Sigmoid colon (tissue), 7 donors: ENCODE measurements around the gene TFIP11. TPM values are rescaled to one million over a fixed set of nuclear protein-coding genes. Genes with fewer than 3 reads are reported as not detected.

Source experiments
- DNase-seq: peaks from one replicate; pipeline ENCODE4 v3.0.0-alpha.2; 2019
- H3K27ac ChIP-seq, 4 donors: fragments of 200-600 bp; sonication (generic); one replicate each; pipeline ENCODE4 v1.5.1; 2016 to 2019; ENCODE audit warnings: mild to moderate bottlenecking in 1 of 4
- H3K27me3 ChIP-seq, 3 donors: fragments of 200-600 bp; sonication (generic); one replicate each; pipeline ENCODE4 v1.5.1; 2019; ENCODE audit warnings: mild to moderate bottlenecking in 1 of 3
- H3K36me3 ChIP-seq, 4 donors: fragments of 200-600 bp; sonication (generic); one replicate each; pipeline ENCODE4 v1.5.1; 2016 to 2019
- H3K4me1 ChIP-seq, 4 donors: fragments of 200-600 bp; sonication (generic); one replicate each; pipeline ENCODE4 v1.5.1; 2017 to 2019
- H3K4me3 ChIP-seq, 4 donors: fragments of 200-600 bp; sonication (generic); one replicate each; pipeline ENCODE4 v1.5.1; 2017 to 2019; ENCODE audit warnings: mild to moderate bottlenecking in 2 of 4, moderate library complexity in 1 of 4
- H3K9me3 ChIP-seq, 4 donors: fragments of 200-600 bp in 3 of 4; sonication (generic) in 3 of 4; one replicate each; pipeline versions ENCODE4 v1.5.1 to v1.6.1; 2013 to 2019
- EP300 ChIP-seq, 4 donors: sonication (generic); formaldehyde crosslinking; IDR thresholded peaks; one replicate each; pipeline ENCODE4 v1.6.1; 2017; ENCODE audit warnings: antibody characterized with exemption in 4 of 4
- POLR2A ChIP-seq, 2 donors: fragments of 450-650 bp; IDR thresholded peaks; one replicate each; pipeline ENCODE4 v1.6.1; 2016; ENCODE audit warnings: antibody characterized with exemption in 2 of 2, mild to moderate bottlenecking in 2 of 2, moderate library complexity in 2 of 2
- POLR2AphosphoS5 ChIP-seq, 4 donors: sonication (generic); formaldehyde crosslinking; IDR thresholded peaks; one replicate each; pipeline ENCODE4 v1.6.1; 2017; ENCODE audit warnings: antibody characterized with exemption in 4 of 4
- WGBS, 2 donors: extraction: QIAGEN DNeasy Blood & Tissue Kit; methylation state at CpG; one replicate each; pipeline ENCODE4 v1.1.7; 2013; 5-methylcytosine and 5-hydroxymethylcytosine counted together
- intact Hi-C: fragments of 100-400 bp; cut with DNase I; formaldehyde crosslinking; loops from one replicate; pipeline ENCODE4 v1.15.1; 2023
- polyA plus RNA-seq, 3 donors: library from polyadenylated mRNA; stranded (reverse); fragments of 200-250 nt; gene quantifications; one replicate each; pipeline ENCODE4 v1.2.3, GENCODE V29; 2013
- total RNA-seq, 4 donors: library from RNA; depleted of rRNA; stranded (reverse); fragments of >200 nt; gene quantifications; one replicate each; pipeline ENCODE4 v1.1.0, GENCODE V29; 2016
- TF ChIP-seq, protein P1 (sequence below), 4 experiments: fragments of 450-650 bp in 3 of 4; fragments of 200-600 bp in 1 of 4; IDR thresholded peaks; one replicate each; pipeline ENCODE4 v1.5.1; 2016 to 2019; ENCODE audit warnings: antibody characterized with exemption in 4 of 4, mild to moderate bottlenecking in 3 of 4, moderate library complexity in 2 of 4
- donor health status: healthy with polysubstance abuse.
- donor health status: Bipolar disorder and iron deficiency.
- donor health status: healthy.

Gene TFIP11
- total and polyA plus RNA-seq, 7 donors, result 8.4 to 19.1 (median 15.0) TPM

DNA sequence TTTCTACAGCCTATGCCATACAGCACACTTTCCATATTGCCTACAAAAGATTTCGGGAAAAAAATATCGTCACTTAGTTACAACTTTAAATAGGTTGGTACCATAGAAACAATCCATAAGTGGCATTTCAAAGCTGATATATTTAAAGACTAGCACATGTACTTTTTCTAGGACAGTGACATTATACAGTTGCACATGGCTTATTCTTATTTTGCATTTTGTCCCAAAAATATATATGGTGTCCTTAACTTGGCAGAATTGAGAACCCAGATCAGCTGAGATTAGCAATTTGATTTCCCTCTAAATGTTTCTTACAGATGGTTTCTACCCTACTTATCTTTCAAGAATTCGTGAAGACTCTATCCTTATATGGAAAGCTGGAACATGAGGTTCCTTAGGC is 3.7 kb upstream of the TFIP11 start:
- intact Hi-C loops, result no loop called here
- no peak for DNase-seq
- Histone ChIP-seq H3K4me1 (peaks cover 0 to 21% (median 19%) of the 10 kb centered on the region in 4 donors), H3K9me3 (no peaks in the 10 kb centered on the region), H3K36me3 (no peaks in the 10 kb centered on the region), H3K27ac (no peak overlapping the region), H3K27me3 (no peaks in the 10 kb centered on the region), H3K4me3 (no peak overlapping the region)
- TF ChIP-seq, protein P1, sequence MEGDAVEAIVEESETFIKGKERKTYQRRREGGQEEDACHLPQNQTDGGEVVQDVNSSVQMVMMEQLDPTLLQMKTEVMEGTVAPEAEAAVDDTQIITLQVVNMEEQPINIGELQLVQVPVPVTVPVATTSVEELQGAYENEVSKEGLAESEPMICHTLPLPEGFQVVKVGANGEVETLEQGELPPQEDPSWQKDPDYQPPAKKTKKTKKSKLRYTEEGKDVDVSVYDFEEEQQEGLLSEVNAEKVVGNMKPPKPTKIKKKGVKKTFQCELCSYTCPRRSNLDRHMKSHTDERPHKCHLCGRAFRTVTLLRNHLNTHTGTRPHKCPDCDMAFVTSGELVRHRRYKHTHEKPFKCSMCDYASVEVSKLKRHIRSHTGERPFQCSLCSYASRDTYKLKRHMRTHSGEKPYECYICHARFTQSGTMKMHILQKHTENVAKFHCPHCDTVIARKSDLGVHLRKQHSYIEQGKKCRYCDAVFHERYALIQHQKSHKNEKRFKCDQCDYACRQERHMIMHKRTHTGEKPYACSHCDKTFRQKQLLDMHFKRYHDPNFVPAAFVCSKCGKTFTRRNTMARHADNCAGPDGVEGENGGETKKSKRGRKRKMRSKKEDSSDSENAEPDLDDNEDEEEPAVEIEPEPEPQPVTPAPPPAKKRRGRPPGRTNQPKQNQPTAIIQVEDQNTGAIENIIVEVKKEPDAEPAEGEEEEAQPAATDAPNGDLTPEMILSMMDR (IDR thresholded peaks at IDR 0.05), result no peak
- TF ChIP-seq POLR2A (IDR thresholded peaks at IDR 0.05) (no peak), POLR2AphosphoS5 (IDR thresholded peaks at IDR 0.05) (no peak), EP300 (IDR thresholded peaks at IDR 0.05) (no peak)
- WGBS, 2 donors, result 88% methylated on average over 3 of the region's 3 CpGs

GRCh38 chr22:26514419-26515161 is 2.3 kb upstream of the TFIP11 start:
- Histone ChIP-seq H3K9me3 (no peaks in the 10 kb centered on the region), H3K4me3 (no peak overlapping the region), H3K36me3 (peaks cover 0 to 8% (median 4%) of the 10 kb centered on the region in 4 donors), H3K27ac (no peak overlapping the region), H3K4me1 (peaks cover 0 to 26% (median 24%) of the 10 kb centered on the region in 4 donors), H3K27me3 (no peaks in the 10 kb centered on the region)
- no peak for DNase-seq
- intact Hi-C loops, result no loop called here
- WGBS, 2 donors, result 93 to 95% methylated on average over 12 of the region's 12 CpGs
- no peak for TF ChIP-seq POLR2AphosphoS5 (IDR thresholded peaks at IDR 0.05)
- TF ChIP-seq, protein P1 (IDR thresholded peaks at IDR 0.05), result no peak
- TF ChIP-seq POLR2A (IDR thresholded peaks at IDR 0.05), result no peak
- no peak for TF ChIP-seq EP300 (IDR thresholded peaks at IDR 0.05)

DNA sequence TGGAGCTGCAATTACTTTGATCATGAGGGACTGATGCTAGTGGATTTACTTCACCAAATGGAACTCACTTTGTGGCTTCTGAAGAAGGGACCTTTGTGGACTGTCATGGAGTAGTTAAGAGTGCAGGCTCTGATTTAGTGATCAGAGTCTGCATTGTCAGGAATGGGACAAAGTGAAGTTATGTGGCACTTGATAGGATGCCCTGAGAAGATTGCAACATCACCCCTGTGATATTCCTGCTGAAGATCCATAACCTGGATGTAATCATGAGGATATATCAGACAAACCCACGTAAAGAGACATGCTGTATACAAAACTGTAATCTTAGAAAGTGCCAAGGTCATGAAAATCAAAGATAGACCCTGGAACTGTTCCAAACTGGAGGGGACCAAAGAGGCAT is 1.6 kb upstream of the TFIP11 start:
- 21 to 62% methylated on average over 1 of the region's 1 CpG for WGBS, 2 donors
- Histone ChIP-seq H3K9me3 (no peaks in the 10 kb centered on the region), H3K36me3 (peaks cover 0 to 15% (median 12%) of the 10 kb centered on the region in 4 donors), H3K27me3 (no peaks in the 10 kb centered on the region), H3K27ac (no peak overlapping the region), H3K4me1 (peaks cover 0 to 26% (median 24%) of the 10 kb centered on the region in 4 donors), H3K4me3 (no peak overlapping the region)
- intact Hi-C loops, result loop anchor here (2.0 kb wide), 1 partner anchor 77 kb away; the partner anchor contains the start of gene TPST2
- no peak for DNase-seq
- TF ChIP-seq POLR2A (IDR thresholded peaks at IDR 0.05) (no peak), POLR2AphosphoS5 (IDR thresholded peaks at IDR 0.05) (no peak), EP300 (IDR thresholded peaks at IDR 0.05) (no peak)
- TF ChIP-seq, protein P1 (IDR thresholded peaks at IDR 0.05), result no peak

GRCh38 chr22:26508148-26508547 is 4.1 kb downstream of the TFIP11 start:
- no peaks in the 10 kb centered on the region for H3K27me3 ChIP-seq
- H3K36me3 ChIP-seq, result peaks cover 30 to 71% (median 51%) of the 10 kb centered on the region in 4 donors
- no peak overlapping the region for H3K27ac ChIP-seq
- DNase-seq, result no peak
- intact Hi-C loops, result no loop called here
- TF ChIP-seq POLR2AphosphoS5 (IDR thresholded peaks at IDR 0.05), result no peak
- no peak for TF ChIP-seq POLR2A (IDR thresholded peaks at IDR 0.05)
- TF ChIP-seq, protein P1 (IDR thresholded peaks at IDR 0.05), result no peak
- no peak for TF ChIP-seq EP300 (IDR thresholded peaks at IDR 0.05)
- peaks cover 0 to 23% (median 20%) of the 10 kb centered on the region in 4 donors for H3K4me1 ChIP-seq
- H3K9me3 ChIP-seq, result no peaks in the 10 kb centered on the region
- H3K4me3 ChIP-seq, result no peak overlapping the region
